T-helper 1 cell treated with Interleukin-12 subunit alpha and Interleukin-12 subunit beta and Interleukin-4 antibody, amounts not matched to agents 30 μg/mL and 1 μg/mL, for 36 hours (primary cell): ENCODE results near the gene NMNAT2.

Experiments
- H3K27ac Mint-ChIP-seq: one replicate; pipeline ENCODE4 v1.8.0; 2021; ENCODE audit warnings: mild to moderate bottlenecking, mixed read lengths
- H3K27me3 Mint-ChIP-seq: one replicate; pipeline ENCODE4 v1.8.0; 2021; ENCODE audit warnings: low read depth, mixed read lengths
- H3K36me3 Mint-ChIP-seq: one replicate; pipeline ENCODE4 v1.8.0; 2021; ENCODE audit warnings: low read depth, mixed read lengths
- H3K4me1 Mint-ChIP-seq: one replicate; pipeline ENCODE4 v1.8.0; 2021; ENCODE audit warnings: low read depth, mixed read lengths
- H3K4me3 Mint-ChIP-seq: one replicate; pipeline ENCODE4 v1.8.0; 2021; ENCODE audit warnings: mild to moderate bottlenecking, moderate library complexity, mixed read lengths
- H3K9me3 Mint-ChIP-seq: one replicate; pipeline ENCODE4 v1.8.0; 2021; ENCODE audit warnings: mixed read lengths

The NMNAT2 gene

GRCh38 chr1:183327434-183328290 lies 90.5 kb downstream of the NMNAT2 start:
- H3K4me1 Mint-ChIP-seq, result no peaks in the 10 kb centered on the region
- H3K36me3 Mint-ChIP-seq, result no peaks in the 10 kb centered on the region
- no peak overlapping the region for H3K27ac Mint-ChIP-seq
- H3K9me3 Mint-ChIP-seq, result no peaks in the 10 kb centered on the region
- no peak overlapping the region for H3K4me3 Mint-ChIP-seq
- peaks cover 27% of the 10 kb centered on the region for H3K27me3 Mint-ChIP-seq

- Mint-ChIP-seq H3K36me3 (no peaks in the 10 kb centered on the region), H3K27me3 (peaks cover 10% of the 10 kb centered on the region), H3K4me3 (no peak overlapping the region), H3K4me1 (no peaks in the 10 kb centered on the region), H3K9me3 (no peaks in the 10 kb centered on the region), H3K27ac (no peak overlapping the region)
These were observed 94.1 kb downstream of the NMNAT2 start for GRCh38 chr1:183323849-183324683.

GRCh38 chr1:183319606-183320005 lies 98.6 kb downstream of the NMNAT2 start:
- Mint-ChIP-seq H3K9me3 (no peaks in the 10 kb centered on the region), H3K27me3 (no peaks in the 10 kb centered on the region), H3K27ac (no peak overlapping the region), H3K36me3 (no peaks in the 10 kb centered on the region), H3K4me1 (no peaks in the 10 kb centered on the region), H3K4me3 (no peak overlapping the region)

GRCh38 chr1:183319051-183319450 lies 99.1 kb downstream of the NMNAT2 start:
- Mint-ChIP-seq H3K4me3 (no peak overlapping the region), H3K27ac (no peak overlapping the region), H3K27me3 (no peaks in the 10 kb centered on the region), H3K36me3 (no peaks in the 10 kb centered on the region), H3K9me3 (no peaks in the 10 kb centered on the region), H3K4me1 (no peaks in the 10 kb centered on the region)

- no peaks in the 10 kb centered on the region for H3K4me1 Mint-ChIP-seq
- no peaks in the 10 kb centered on the region for H3K27me3 Mint-ChIP-seq
- no peaks in the 10 kb centered on the region for H3K9me3 Mint-ChIP-seq
- H3K36me3 Mint-ChIP-seq, result no peaks in the 10 kb centered on the region
- H3K27ac Mint-ChIP-seq, result no peak overlapping the region
- H3K4me3 Mint-ChIP-seq, result no peak overlapping the region
These were observed 99.7 kb downstream of the NMNAT2 start for GRCh38 chr1:183318433-183318832.

GRCh38 chr1:183315991-183316758 lies 102.0 kb downstream of the NMNAT2 start:
- no peaks in the 10 kb centered on the region for H3K9me3 Mint-ChIP-seq
- no peaks in the 10 kb centered on the region for H3K27me3 Mint-ChIP-seq
- no peaks in the 10 kb centered on the region for H3K36me3 Mint-ChIP-seq
- H3K4me1 Mint-ChIP-seq, result no peaks in the 10 kb centered on the region
- no peak overlapping the region for H3K27ac Mint-ChIP-seq
- no peak overlapping the region for H3K4me3 Mint-ChIP-seq

- H3K27me3 Mint-ChIP-seq, result no peaks in the 10 kb centered on the region
- H3K4me1 Mint-ChIP-seq, result no peaks in the 10 kb centered on the region
- H3K9me3 Mint-ChIP-seq, result no peaks in the 10 kb centered on the region
- H3K4me3 Mint-ChIP-seq, result no peak overlapping the region
- H3K36me3 Mint-ChIP-seq, result no peaks in the 10 kb centered on the region
- H3K27ac Mint-ChIP-seq, result no peak overlapping the region
These were observed 105.1 kb downstream of the NMNAT2 start for GRCh38 chr1:183313063-183313462.

GRCh38 chr1:183310753-183311479 lies 107.3 kb downstream of the NMNAT2 start:
- no peaks in the 10 kb centered on the region for H3K36me3 Mint-ChIP-seq
- no peak overlapping the region for H3K27ac Mint-ChIP-seq

GRCh38 chr1:183308719-183309118 lies 109.5 kb downstream of the NMNAT2 start:
- Mint-ChIP-seq H3K36me3 (no peaks in the 10 kb centered on the region), H3K4me3 (no peak overlapping the region), H3K4me1 (no peaks in the 10 kb centered on the region), H3K27me3 (peaks cover 8% of the 10 kb centered on the region), H3K27ac (no peak overlapping the region), H3K9me3 (no peaks in the 10 kb centered on the region)

More at GRCh38 chr1:183310753-183311479, 107.3 kb downstream of the NMNAT2 start:
- H3K4me3 Mint-ChIP-seq, result no peak overlapping the region
- H3K4me1 Mint-ChIP-seq, result no peaks in the 10 kb centered on the region
- H3K27me3 Mint-ChIP-seq, result peaks cover 2% of the 10 kb centered on the region
- no peaks in the 10 kb centered on the region for H3K9me3 Mint-ChIP-seq

GRCh38 chr1:183306317-183307042 lies 111.7 kb downstream of the NMNAT2 start:
- Mint-ChIP-seq H3K27ac (no peak overlapping the region), H3K4me1 (no peaks in the 10 kb centered on the region), H3K36me3 (no peaks in the 10 kb centered on the region), H3K9me3 (no peaks in the 10 kb centered on the region), H3K27me3 (peaks cover 8% of the 10 kb centered on the region), H3K4me3 (no peak overlapping the region)

- Mint-ChIP-seq H3K4me1 (no peaks in the 10 kb centered on the region), H3K36me3 (no peaks in the 10 kb centered on the region), H3K27me3 (peaks cover 8% of the 10 kb centered on the region)
These were observed 113.6 kb downstream of the NMNAT2 start for GRCh38 chr1:183304440-183305107.

GRCh38 chr1:183303901-183304300 lies 114.3 kb downstream of the NMNAT2 start:
- H3K36me3 Mint-ChIP-seq, result no peaks in the 10 kb centered on the region
- H3K4me1 Mint-ChIP-seq, result no peaks in the 10 kb centered on the region
- peaks cover 8% of the 10 kb centered on the region for H3K27me3 Mint-ChIP-seq
- H3K4me3 Mint-ChIP-seq, result no peak overlapping the region
- no peaks in the 10 kb centered on the region for H3K9me3 Mint-ChIP-seq
- H3K27ac Mint-ChIP-seq, result no peak overlapping the region

More at GRCh38 chr1:183304440-183305107, 113.6 kb downstream of the NMNAT2 start:
- no peak overlapping the region for H3K4me3 Mint-ChIP-seq
- no peaks in the 10 kb centered on the region for H3K9me3 Mint-ChIP-seq
- H3K27ac Mint-ChIP-seq, result no peak overlapping the region

GRCh38 chr1:183303323-183303645 lies 114.9 kb downstream of the NMNAT2 start:
- Mint-ChIP-seq H3K9me3 (no peaks in the 10 kb centered on the region), H3K27me3 (peaks cover 8% of the 10 kb centered on the region), H3K4me3 (no peak overlapping the region), H3K36me3 (no peaks in the 10 kb centered on the region), H3K4me1 (no peaks in the 10 kb centered on the region), H3K27ac (no peak overlapping the region)
